HL-60 (cell line): ENCODE data around the gene GCNT4.

Source experiments
- CTCF ChIP-seq: IDR thresholded peaks from one replicate; pipeline ENCODE4 v1.5.1; 2011; ENCODE audit warnings: low read length, control low read depth, inconsistent platforms; ENCODE audit not compliant: insufficient read depth
- GABPA ChIP-seq: IDR thresholded peaks from 2 replicates; pipeline ENCODE4 v1.6.1; 2012; ENCODE audit warnings: low read depth
- POLR2AphosphoS5 ChIP-seq: IDR thresholded peaks from 2 replicates; pipeline ENCODE4 v1.6.1; 2012; ENCODE audit warnings: low read depth
- REST ChIP-seq: IDR thresholded peaks from 2 replicates; pipeline ENCODE4 v1.6.1; 2012; ENCODE audit warnings: low read depth; ENCODE audit not compliant: insufficient replicate concordance
- SPI1 ChIP-seq: IDR thresholded peaks from 2 replicates; pipeline ENCODE4 v1.6.1; 2012; ENCODE audit warnings: low read depth, mild to moderate bottlenecking, borderline replicate concordance

GRCh38 chr5:75020016-75020656, 32.2 kb downstream of the GCNT4 start:
- TF ChIP-seq CTCF (no peak), REST (no peak), SPI1 (no peak), POLR2AphosphoS5 (no peak), GABPA (no peak)
